Stimulated activated CD8-positive, alpha-beta memory T cell treated with anti-CD3 and anti-CD28 coated beads, Interleukin-15, amount 100 ng/mL, for 24 hours (primary cell): ENCODE data around the gene KCTD17.

Source experiments
- DNase-seq: peaks from one replicate; pipeline ENCODE4 v3.0.0-alpha.2; 2020; ENCODE audit warnings: low read depth

Gene KCTD17

GRCh38 chr22:37079158-37079557, 27.6 kb downstream of the KCTD17 start:
- no peak for DNase-seq

- DNase-seq, result peak; percentile 42
These were observed 28.2 kb downstream of the KCTD17 start for GRCh38 chr22:37079668-37080171.

GRCh38 chr22:37080438-37080837, 28.9 kb downstream of the KCTD17 start:
- no peak for DNase-seq

- no peak for DNase-seq
These were observed 29.3 kb downstream of the KCTD17 start for GRCh38 chr22:37080838-37081237.

GRCh38 chr22:37082251-37082873, 30.8 kb downstream of the KCTD17 start:
- no peak for DNase-seq

- no peak for DNase-seq
These were observed 32.4 kb downstream of the KCTD17 start for GRCh38 chr22:37083914-37084313.

- no peak for DNase-seq
These were observed 32.8 kb downstream of the KCTD17 start for GRCh38 chr22:37084385-37084784.

GRCh38 chr22:37086184-37086583, 34.6 kb downstream of the KCTD17 start:
- DNase-seq, result no peak

- no peak for DNase-seq
These were observed 36.6 kb downstream of the KCTD17 start for GRCh38 chr22:37088108-37088605.

GRCh38 chr22:37088750-37089408, 37.3 kb downstream of the KCTD17 start:
- DNase-seq, result no peak

- no peak for DNase-seq
These were observed 37.9 kb downstream of the KCTD17 start for GRCh38 chr22:37089434-37089833.

GRCh38 chr22:37090920-37091695, 39.6 kb downstream of the KCTD17 start:
- DNase-seq, result no peak

- no peak for DNase-seq
These were observed 40.5 kb downstream of the KCTD17 start for GRCh38 chr22:37091994-37092393.

GRCh38 chr22:37092997-37093396, 41.5 kb downstream of the KCTD17 start:
- no peak for DNase-seq

- no peak for DNase-seq
These were observed 42.7 kb downstream of the KCTD17 start for GRCh38 chr22:37094239-37094638.

GRCh38 chr22:37095113-37095512, 43.6 kb downstream of the KCTD17 start:
- DNase-seq, result no peak

- no peak for DNase-seq
These were observed 45.8 kb downstream of the KCTD17 start for GRCh38 chr22:37097346-37097745.

GRCh38 chr22:37098976-37099591, 47.5 kb downstream of the KCTD17 start:
- no peak for DNase-seq

GRCh38 chr22:37100589-37101127, 49.1 kb downstream of the KCTD17 start:
- no peak for DNase-seq

GRCh38 chr22:37101311-37102066, 49.9 kb downstream of the KCTD17 start:
- DNase-seq, result no peak

- no peak for DNase-seq
These were observed 51.6 kb downstream of the KCTD17 start for GRCh38 chr22:37103151-37103550.
